ENCODE measurements around the gene FBXO28. TPM values are rescaled to one million over a fixed set of nuclear protein-coding genes. Genes with fewer than 3 reads are reported as not detected.

The FBXO28 gene
- total RNA-seq, 1 donor from 2014 or later: 32.6 TPM

GRCh38 chr1:224141693-224142092 lies 27.8 kb downstream of the FBXO28 start:
- no peak for TF ChIP-seq CTCF (IDR thresholded peaks at IDR 0.05; ENCODE audit: insufficient read depth, low read depth, low read length)
- no peak for TF ChIP-seq EZH2 (IDR thresholded peaks at IDR 0.05; ENCODE audit: insufficient read depth, low read length)
- DNase-seq (ENCODE audit: low read depth): no peak
- H3K27me3 Mint-ChIP-seq (ENCODE audit: low read depth, unreplicated experiment): no peaks in the 10 kb centered on the region
- H3K4me1 ChIP-seq (ENCODE audit: insufficient read depth, low read length): no peaks in the 10 kb centered on the region
- no peak overlapping the region for H3K4me3 Mint-ChIP-seq (ENCODE audit: unreplicated experiment)
- H3K27ac ChIP-seq (ENCODE audit: low read depth, low read length): no peak overlapping the region
- no peaks in the 10 kb centered on the region for H3K9me3 ChIP-seq (ENCODE audit: insufficient read depth, low read depth, low read length)
- H3K4me1 Mint-ChIP-seq (ENCODE audit: low read depth, unreplicated experiment): no peaks in the 10 kb centered on the region
- H3K36me3 Mint-ChIP-seq (ENCODE audit: low read depth, unreplicated experiment): peaks cover 8% of the 10 kb centered on the region
- H3K4me2 ChIP-seq (ENCODE audit: low read length): no peak overlapping the region
- no peaks in the 10 kb centered on the region for H4K20me1 ChIP-seq (ENCODE audit: insufficient read depth, low read length)
- no peaks in the 10 kb centered on the region for H3K27me3 ChIP-seq (ENCODE audit: insufficient read depth, low read length)
- peaks cover 2% of the 10 kb centered on the region for H3K36me3 ChIP-seq (ENCODE audit: insufficient read depth, low read length)
- no peaks in the 10 kb centered on the region for H3K9me3 Mint-ChIP-seq (ENCODE audit: unreplicated experiment)
- H3K4me3 ChIP-seq (ENCODE audit: insufficient read depth, low read depth, low read length): no peak overlapping the region
- no peak overlapping the region for H3K9ac ChIP-seq (ENCODE audit: low read length)
- H3K79me2 ChIP-seq (ENCODE audit: insufficient read depth, low read length): no peaks in the 10 kb centered on the region
- no peak overlapping the region for H2AFZ ChIP-seq (ENCODE audit: low read depth, low read length)
- FAIRE-seq: no peak
- H3K27ac Mint-ChIP-seq (ENCODE audit: unreplicated experiment): no peak overlapping the region

- no peaks in the 10 kb centered on the region for H3K4me1 ChIP-seq (ENCODE audit: insufficient read depth, low read length)
- Mint-ChIP-seq H3K4me1 (ENCODE audit: low read depth, unreplicated experiment) (no peaks in the 10 kb centered on the region), H3K27me3 (ENCODE audit: low read depth, unreplicated experiment) (no peaks in the 10 kb centered on the region)
Measured at GRCh38 chr1:224149709-224150108, 35.8 kb downstream of the FBXO28 start.

More at GRCh38 chr1:224149709-224150108, 35.8 kb downstream of the FBXO28 start:
- no peak overlapping the region for H3K4me3 ChIP-seq (ENCODE audit: insufficient read depth, low read depth, low read length)
- no peak overlapping the region for H3K4me3 Mint-ChIP-seq (ENCODE audit: unreplicated experiment)
- peaks cover 3% of the 10 kb centered on the region for H4K20me1 ChIP-seq (ENCODE audit: insufficient read depth, low read length)
- FAIRE-seq: no peak
- no peaks in the 10 kb centered on the region for H3K9me3 Mint-ChIP-seq (ENCODE audit: unreplicated experiment)
- H3K4me2 ChIP-seq (ENCODE audit: low read length): no peak overlapping the region
- no peak for TF ChIP-seq CTCF (IDR thresholded peaks at IDR 0.05; ENCODE audit: insufficient read depth, low read depth, low read length)
- H3K79me2 ChIP-seq (ENCODE audit: insufficient read depth, low read length): no peaks in the 10 kb centered on the region
- DNase-seq (ENCODE audit: low read depth): no peak
- H3K27ac Mint-ChIP-seq (ENCODE audit: unreplicated experiment): no peak overlapping the region
- H3K9me3 ChIP-seq (ENCODE audit: insufficient read depth, low read depth, low read length): no peaks in the 10 kb centered on the region
- no peak overlapping the region for H2AFZ ChIP-seq (ENCODE audit: low read depth, low read length)
- no peaks in the 10 kb centered on the region for H3K27me3 ChIP-seq (ENCODE audit: insufficient read depth, low read length)
- H3K9ac ChIP-seq (ENCODE audit: low read length): no peak overlapping the region
- H3K36me3 Mint-ChIP-seq (ENCODE audit: low read depth, unreplicated experiment): peaks cover 3% of the 10 kb centered on the region
- H3K27ac ChIP-seq (ENCODE audit: low read depth, low read length): no peak overlapping the region
- peaks cover 9% of the 10 kb centered on the region for H3K36me3 ChIP-seq (ENCODE audit: insufficient read depth, low read length)

Measured in astrocyte (in vitro differentiated cells and primary cell).